GM18511 (cell line): ENCODE data around the gene DCLK1.
"Not testable (repeated sequence)": the region's sequence is repeated elsewhere in the genome, so short reads cannot be mapped to it uniquely, and the experiment has no call there.

ENCODE experiments used
- ATAC-seq: cut with Tn5 transposase; IDR thresholded peaks from one replicate; pipeline ENCODE4 v1.9.1; 2021; ENCODE audit warnings: mild to moderate bottlenecking, moderate library complexity; ENCODE audit not compliant: unreplicated experiment

Gene DCLK1

DNA sequence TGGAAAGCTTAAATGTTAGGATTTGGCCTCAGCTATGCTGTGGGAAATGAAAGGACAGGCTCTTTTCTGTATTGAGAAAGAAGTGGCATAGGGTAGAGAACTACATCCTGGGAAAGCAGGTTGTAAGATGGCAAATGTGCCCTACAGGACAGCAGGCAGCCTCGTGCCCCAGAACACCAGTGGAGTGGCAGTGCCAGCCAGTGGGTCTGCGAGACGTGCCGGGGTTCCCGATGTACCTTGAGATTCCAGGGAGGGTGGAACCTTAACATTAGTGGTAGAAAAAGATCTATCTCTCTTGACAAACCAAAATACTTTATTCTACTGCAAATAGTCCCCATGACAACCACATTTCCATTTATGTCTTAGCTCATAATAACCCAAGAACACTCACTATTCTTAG is 42.7 kb downstream of the DCLK1 start:
- no peak for ATAC-seq

GRCh38 chr13:36088001-36088400 is 43.2 kb downstream of the DCLK1 start:
- ATAC-seq: no peak

DNA sequence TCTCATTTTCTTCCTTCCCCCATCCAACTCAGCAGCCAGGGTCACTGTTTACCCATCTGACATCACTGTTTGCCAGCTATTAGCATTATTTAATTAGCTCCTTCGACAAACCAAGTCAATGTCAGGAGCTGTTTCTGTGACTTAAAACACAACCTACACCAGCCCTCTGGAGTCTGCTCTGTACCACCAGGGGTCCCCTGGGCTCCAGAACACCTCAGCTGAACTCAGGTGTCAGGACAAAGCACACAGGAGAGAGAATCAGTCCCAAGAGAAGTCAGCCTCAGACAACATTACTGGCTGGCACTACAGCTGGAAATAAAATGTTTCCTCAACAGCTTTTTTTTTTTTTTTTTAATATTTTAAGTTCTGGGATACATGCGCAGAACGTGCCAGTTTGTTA is 45.1 kb downstream of the DCLK1 start:
- no peak for ATAC-seq

GRCh38 chr13:36084131-36084530 is 47.1 kb downstream of the DCLK1 start:
- ATAC-seq: no peak

- no peak for ATAC-seq
Observed at GRCh38 chr13:36082806-36083205, 48.4 kb downstream of the DCLK1 start.

DNA sequence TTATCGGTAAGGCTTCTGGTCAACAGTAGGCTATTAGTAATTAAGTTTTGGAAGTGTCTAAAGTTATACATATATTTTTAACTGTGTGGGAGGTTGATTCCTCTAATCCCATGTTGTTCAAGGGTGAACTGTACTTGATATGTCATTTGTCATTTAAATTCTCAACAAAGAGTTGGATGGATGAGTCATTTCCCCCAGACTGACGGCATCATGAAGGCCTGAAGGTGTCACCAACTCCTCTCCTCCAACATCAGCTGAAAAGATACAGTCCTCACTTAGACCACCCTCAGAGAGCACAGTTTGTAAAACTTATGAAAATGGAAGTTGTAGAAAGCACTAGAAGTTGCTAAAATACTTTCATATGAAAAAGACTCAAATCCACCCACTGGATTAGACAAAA is 48.8 kb downstream of the DCLK1 start:
- ATAC-seq: no peak

GRCh38 chr13:36076211-36076610 is 55.0 kb downstream of the DCLK1 start:
- no peak for ATAC-seq

- no peak for ATAC-seq
Observed at GRCh38 chr13:36074659-36075058, 56.5 kb downstream of the DCLK1 start.

- no peak for ATAC-seq
Observed at GRCh38 chr13:36072152-36072935, 58.8 kb downstream of the DCLK1 start.

GRCh38 chr13:36070504-36071192 is 60.5 kb downstream of the DCLK1 start:
- ATAC-seq: not testable (repeated sequence)

- ATAC-seq: no peak
Observed at GRCh38 chr13:36069881-36070366, 61.3 kb downstream of the DCLK1 start.

DNA sequence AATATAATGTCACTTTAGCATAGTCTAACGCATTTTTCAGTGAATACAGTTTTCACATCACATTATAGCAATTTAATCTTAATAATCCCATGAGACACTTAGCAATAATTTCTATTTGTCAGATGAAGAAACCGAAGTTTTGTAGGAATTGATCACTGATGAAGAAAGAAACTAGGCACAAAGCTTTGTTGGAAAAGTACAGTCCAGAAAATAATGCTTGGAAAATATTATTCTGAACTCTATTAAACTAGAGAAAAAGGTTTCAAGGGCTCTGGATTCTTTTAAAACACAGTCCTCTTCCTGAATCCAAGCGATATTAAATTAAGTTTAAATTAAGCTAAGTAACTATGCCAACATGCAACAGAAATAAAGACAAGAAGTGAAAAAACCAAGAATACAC is 62.2 kb downstream of the DCLK1 start:
- ATAC-seq: no peak

DNA sequence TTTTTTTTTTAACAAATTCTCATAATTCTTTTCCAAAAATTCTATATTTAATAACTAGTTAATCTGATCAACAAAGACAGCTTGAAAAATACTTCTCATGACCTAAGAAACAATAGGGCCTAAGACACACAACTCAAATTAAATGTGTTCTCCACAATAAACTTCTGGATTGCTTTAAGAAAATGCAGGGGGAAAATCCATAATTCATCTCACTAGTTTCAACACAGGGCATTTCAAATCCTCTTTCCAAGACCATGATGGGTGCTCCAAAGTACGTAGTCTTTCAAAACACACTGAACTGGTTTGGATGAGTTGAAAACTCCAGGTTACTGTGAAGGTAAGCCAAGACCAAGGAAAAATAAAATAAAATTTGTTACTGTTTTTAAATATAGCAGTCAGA is 62.6 kb downstream of the DCLK1 start:
- ATAC-seq: no peak

GRCh38 chr13:36067746-36068381 is 63.3 kb downstream of the DCLK1 start:
- ATAC-seq: no peak

DNA sequence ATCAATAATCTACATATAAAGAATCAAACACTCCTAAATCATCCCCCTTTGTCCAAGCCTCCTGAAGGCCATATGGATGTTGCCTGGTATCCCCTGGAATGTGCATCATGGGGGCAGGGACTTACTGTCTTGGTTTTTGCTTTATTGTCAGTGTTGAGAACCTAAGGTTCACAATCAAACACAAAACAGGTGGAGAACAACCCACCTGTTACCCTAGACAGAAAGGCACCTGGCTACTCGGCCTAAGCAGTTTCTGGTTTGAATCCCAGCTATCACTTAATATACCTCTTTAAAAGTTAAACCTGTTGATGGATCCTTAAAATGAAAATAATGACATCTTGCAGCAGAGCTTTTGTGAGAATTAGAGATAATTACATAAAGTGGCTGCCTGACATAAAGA is 68.9 kb downstream of the DCLK1 start:
- ATAC-seq: no peak

GRCh38 chr13:36061621-36062020 is 69.6 kb downstream of the DCLK1 start:
- no peak for ATAC-seq

DNA sequence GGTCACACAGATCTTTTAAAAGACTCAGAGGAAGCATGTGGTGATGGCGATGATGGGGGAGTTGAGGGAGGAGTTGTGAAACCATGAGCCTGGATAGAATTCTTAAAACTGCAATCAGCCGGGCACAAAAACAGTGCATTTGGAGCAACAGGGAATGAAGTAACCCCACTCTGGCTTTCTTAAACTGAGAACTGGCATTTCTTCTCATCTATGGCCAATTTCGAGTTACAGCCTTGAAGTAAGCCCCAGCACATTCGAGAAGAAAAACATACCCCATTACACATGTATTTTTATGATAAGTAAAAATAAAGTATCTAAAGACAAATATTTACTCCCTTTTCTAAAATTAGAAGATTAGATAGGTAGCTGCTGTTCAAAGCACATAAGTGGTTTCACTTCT is 70.1 kb downstream of the DCLK1 start:
- ATAC-seq: no peak

DNA sequence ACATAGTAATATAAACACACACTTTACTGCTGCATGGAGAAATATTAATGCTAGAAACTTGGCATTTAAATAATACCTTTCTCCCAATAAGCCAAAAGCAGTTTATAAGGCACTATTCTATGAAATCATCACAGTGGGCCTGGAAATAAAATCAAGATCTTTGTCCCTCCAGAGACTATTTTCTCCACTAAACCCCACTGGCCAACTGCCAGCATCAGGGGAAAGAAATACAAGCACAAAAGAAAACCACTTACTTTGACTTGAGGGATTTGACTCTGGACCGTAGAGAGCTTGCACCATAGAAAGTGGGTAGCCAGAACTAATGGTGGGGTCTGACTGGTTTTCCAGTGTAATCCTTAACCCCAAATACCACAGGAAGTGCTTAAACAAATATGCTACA is 71.9 kb downstream of the DCLK1 start:
- ATAC-seq: no peak

DNA sequence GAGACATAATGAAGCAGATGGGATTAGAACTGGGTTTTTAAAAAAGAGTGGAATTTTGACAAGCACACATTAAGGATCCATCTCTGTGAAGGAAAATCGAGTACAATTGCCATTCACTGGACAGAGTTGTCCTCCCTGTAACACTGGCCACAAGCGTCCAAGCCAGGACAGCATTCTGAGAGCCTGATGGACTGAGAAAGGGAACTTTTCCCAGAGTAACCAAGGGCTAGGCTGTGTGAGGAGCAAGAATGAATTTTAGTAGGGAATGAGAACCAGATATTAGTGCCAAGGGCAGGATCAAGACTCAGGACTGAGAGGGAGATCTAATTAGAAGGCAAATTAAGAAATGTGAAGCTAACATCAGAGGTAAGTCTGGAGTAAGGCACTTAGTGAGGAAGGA is 73.1 kb downstream of the DCLK1 start:
- no peak for ATAC-seq

GRCh38 chr13:36057547-36057946 is 73.6 kb downstream of the DCLK1 start:
- no peak for ATAC-seq

- ATAC-seq: no peak
Observed at GRCh38 chr13:36057041-36057440, 74.1 kb downstream of the DCLK1 start.

DNA sequence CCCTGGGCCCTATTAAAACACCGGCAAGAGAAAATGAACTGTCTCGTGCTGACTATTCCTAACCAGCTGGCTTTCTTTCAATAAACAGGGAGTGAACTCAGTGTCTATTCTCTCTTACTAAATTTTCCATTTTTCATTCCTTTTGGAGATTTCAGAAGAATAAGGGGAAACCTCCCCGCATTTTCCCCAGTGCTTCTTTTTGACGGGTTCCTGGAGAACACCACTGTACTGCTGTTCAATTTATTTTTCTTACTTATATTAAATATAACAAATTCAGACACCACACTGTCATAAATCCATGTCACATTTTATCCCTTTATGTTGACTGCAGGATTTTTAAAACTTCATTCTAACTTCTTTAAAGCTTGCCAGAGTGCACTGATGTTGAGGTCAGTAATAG is 75.8 kb downstream of the DCLK1 start:
- ATAC-seq: no peak
